22Rv1 (cell line): ENCODE results near the gene GPBAR1.

Source experiments
- ZFX ChIP-seq: fragments of 450-650 bp; IDR thresholded peaks from 2 replicates; pipeline ENCODE4 v1.6.1; 2017; ENCODE audit warnings: antibody characterized with exemption, borderline replicate concordance
- TF ChIP-seq, protein P1 (sequence below): fragments of 450-650 bp; IDR thresholded peaks from 2 replicates; pipeline ENCODE4 v1.5.1; 2017; ENCODE audit warnings: mild to moderate bottlenecking

DNA sequence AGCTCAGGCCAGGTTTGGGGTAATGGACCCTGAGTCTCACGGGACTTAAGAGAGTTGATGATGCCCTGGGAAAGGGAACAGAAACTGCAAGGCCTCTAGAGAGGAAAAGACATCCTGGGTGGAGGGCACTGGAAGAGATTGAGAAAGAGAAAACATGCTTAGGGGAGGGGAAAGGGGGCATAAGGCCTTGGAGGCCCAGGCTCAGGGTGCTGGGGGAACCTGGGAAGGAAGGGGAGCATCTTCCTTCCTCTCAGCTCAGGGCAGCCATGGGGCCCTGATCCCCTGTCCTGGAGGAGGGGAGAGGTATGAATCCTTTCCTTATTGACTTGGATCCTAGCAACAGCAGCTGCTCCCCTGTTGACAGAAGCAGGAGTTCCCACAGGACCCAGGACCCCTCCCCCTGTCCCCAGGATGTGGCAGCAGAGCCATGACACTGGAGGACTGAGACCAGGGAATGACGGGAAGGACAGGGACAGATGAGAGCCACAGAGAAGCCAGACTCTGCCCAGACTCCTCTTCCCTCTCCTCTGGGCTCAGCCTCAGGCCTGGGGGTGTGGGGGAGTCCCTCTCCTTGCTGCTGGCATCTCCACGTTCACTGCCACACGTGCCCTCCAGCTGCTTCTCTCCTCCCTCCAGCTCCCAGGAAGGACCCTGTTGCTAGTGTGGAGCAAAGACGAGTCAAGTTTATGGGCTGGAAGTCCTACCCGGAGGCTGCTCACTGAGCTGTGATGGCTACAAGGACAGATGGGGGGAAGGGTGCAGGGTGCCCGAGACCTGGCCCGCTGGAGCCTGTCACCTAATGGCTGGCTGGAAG lies 815 bp downstream of the GPBAR1 start:
- TF ChIP-seq, protein P1, sequence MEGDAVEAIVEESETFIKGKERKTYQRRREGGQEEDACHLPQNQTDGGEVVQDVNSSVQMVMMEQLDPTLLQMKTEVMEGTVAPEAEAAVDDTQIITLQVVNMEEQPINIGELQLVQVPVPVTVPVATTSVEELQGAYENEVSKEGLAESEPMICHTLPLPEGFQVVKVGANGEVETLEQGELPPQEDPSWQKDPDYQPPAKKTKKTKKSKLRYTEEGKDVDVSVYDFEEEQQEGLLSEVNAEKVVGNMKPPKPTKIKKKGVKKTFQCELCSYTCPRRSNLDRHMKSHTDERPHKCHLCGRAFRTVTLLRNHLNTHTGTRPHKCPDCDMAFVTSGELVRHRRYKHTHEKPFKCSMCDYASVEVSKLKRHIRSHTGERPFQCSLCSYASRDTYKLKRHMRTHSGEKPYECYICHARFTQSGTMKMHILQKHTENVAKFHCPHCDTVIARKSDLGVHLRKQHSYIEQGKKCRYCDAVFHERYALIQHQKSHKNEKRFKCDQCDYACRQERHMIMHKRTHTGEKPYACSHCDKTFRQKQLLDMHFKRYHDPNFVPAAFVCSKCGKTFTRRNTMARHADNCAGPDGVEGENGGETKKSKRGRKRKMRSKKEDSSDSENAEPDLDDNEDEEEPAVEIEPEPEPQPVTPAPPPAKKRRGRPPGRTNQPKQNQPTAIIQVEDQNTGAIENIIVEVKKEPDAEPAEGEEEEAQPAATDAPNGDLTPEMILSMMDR, result no peak
- no peak for TF ChIP-seq ZFX
